Colonic mucosa (tissue), 2 donors: ENCODE data around the gene PARP12. TPM values are rescaled to one million over a fixed set of nuclear protein-coding genes. Genes with fewer than 3 reads are reported as not detected.

Experiments used
- total RNA-seq, 2 donors: library from RNA; stranded (reverse); fragmentation: NEBNext Ultra II Directional in 1 of 2; extraction: Animal tissue kit (Norgen Biotek cat#: 25700) in 1 of 2; gene quantifications; one replicate each; pipeline ENCODE4 v1.2.1, GENCODE V29; 2021
- donor health status: DM: no; HTN: no; CAD: no.
- donor health status: DM: no; HTN: no; CAD: no.

PARP12 gene
- total RNA-seq, 2 donors from 2014 or later: 33.9 to 39.2 TPM

Other genes with a start within 250 kb of the PARP12 start
- gene TBXAS1, start 233.7 kb downstream of the PARP12 start, total RNA-seq: 10 to 100 TPM; 12.0 to 17.0 TPM
- 10 to 100 TPM; 14.7 to 37.5 TPM for gene KDM7A, start 114.0 kb upstream of the PARP12 start, total RNA-seq